Left ventricle myocardium inferior (tissue), 1 donor: ENCODE data around the gene PDPR. TPM values are rescaled to one million over a fixed set of nuclear protein-coding genes. Genes with fewer than 3 reads are reported as not detected.

Experiments used
- DNase-seq: peaks from one replicate; pipeline ENCODE4 v3.0.0-alpha.2; 2020
- H3K27ac ChIP-seq: fragments of 200-600 bp; replicated peaks from 2 replicates; pipeline ENCODE4 v1.8.0; 2021
- H3K27me3 ChIP-seq: fragments of 200-600 bp; 2 replicates; pipeline ENCODE4 v1.8.0; 2021; ENCODE audit warnings: low read depth
- H3K36me3 ChIP-seq: fragments of 200-600 bp; 2 replicates; pipeline ENCODE4 v1.8.0; 2021
- H3K4me1 ChIP-seq: fragments of 200-600 bp; 2 replicates; pipeline ENCODE4 v1.8.0; 2021
- H3K4me3 ChIP-seq: fragments of 200-600 bp; 2 replicates; pipeline ENCODE4 v1.8.0; 2021; ENCODE audit warnings: mild to moderate bottlenecking, moderate library complexity
- H3K9me3 ChIP-seq: fragments of 200-600 bp; replicated peaks from 2 replicates; pipeline ENCODE4 v1.8.0; 2021
- intact Hi-C: fragments of 100-400 bp; cut with micrococcal nuclease; formaldehyde crosslinking; loops from one replicate; pipeline ENCODE4 v1.11.0; 2022
- total RNA-seq: library from RNA; stranded (reverse); fragmentation: NEBNext Ultra II Directional; extraction: Animal tissue kit (Norgen Biotek cat#: 25700); gene quantifications from one replicate; pipeline ENCODE4 v1.2.1, GENCODE V29; 2021
- TF ChIP-seq, protein P1 (sequence below): fragments of 200-600 bp; IDR thresholded peaks from 2 replicates; pipeline ENCODE4 v1.8.0; 2021; ENCODE audit warnings: antibody characterized with exemption, mild to moderate bottlenecking, borderline replicate concordance
- donor health status: DM: no; HTN: yes; CAD: no; lungs with severe emphysema.

Gene PDPR
- total RNA-seq, 1 donor from 2014 or later, result 22.2 TPM

GRCh38 chr16:70159355-70160348 is 45.5 kb downstream of the PDPR start:
- TF ChIP-seq, protein P1, sequence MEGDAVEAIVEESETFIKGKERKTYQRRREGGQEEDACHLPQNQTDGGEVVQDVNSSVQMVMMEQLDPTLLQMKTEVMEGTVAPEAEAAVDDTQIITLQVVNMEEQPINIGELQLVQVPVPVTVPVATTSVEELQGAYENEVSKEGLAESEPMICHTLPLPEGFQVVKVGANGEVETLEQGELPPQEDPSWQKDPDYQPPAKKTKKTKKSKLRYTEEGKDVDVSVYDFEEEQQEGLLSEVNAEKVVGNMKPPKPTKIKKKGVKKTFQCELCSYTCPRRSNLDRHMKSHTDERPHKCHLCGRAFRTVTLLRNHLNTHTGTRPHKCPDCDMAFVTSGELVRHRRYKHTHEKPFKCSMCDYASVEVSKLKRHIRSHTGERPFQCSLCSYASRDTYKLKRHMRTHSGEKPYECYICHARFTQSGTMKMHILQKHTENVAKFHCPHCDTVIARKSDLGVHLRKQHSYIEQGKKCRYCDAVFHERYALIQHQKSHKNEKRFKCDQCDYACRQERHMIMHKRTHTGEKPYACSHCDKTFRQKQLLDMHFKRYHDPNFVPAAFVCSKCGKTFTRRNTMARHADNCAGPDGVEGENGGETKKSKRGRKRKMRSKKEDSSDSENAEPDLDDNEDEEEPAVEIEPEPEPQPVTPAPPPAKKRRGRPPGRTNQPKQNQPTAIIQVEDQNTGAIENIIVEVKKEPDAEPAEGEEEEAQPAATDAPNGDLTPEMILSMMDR, result no peak
- Histone ChIP-seq H3K27ac (no peak overlapping the region), H3K4me1 (no peaks in the 10 kb centered on the region), H3K4me3 (no peak overlapping the region), H3K36me3 (peaks cover 79% of the 10 kb centered on the region), H3K9me3 (no peaks in the 10 kb centered on the region), H3K27me3 (no peaks in the 10 kb centered on the region)
- no peak for DNase-seq
- intact Hi-C loops, result no loop called here

DNA sequence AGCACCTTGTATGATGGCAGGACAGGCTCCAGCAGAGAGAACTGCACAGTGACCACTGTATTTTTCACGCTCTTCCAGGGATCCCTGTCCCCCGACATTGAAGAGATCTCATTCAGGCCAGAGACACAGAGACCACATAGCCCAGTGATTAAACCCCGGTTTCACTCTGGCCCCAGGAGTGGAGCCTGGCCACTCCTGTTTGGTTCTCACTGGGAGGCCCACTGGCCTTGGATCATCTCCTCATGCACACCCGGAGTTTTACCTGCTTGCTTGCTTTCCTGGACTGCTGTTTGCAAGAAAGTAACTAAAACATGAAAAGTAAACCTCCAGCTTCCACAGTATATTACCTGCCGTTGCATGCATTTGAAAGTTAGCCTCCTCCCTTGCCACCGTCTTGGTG is 46.3 kb downstream of the PDPR start:
- Histone ChIP-seq H3K4me3 (no peak overlapping the region), H3K9me3 (no peaks in the 10 kb centered on the region), H3K36me3 (peaks cover 72% of the 10 kb centered on the region), H3K27me3 (no peaks in the 10 kb centered on the region), H3K27ac (no peak overlapping the region), H3K4me1 (no peaks in the 10 kb centered on the region)
- intact Hi-C loops, result no loop called here
- DNase-seq, result no peak
- TF ChIP-seq, protein P1, result no peak

- Histone ChIP-seq H3K36me3 (peaks cover 67% of the 10 kb centered on the region), H3K27me3 (no peaks in the 10 kb centered on the region), H3K4me3 (no peak overlapping the region), H3K27ac (no peak overlapping the region), H3K4me1 (no peaks in the 10 kb centered on the region), H3K9me3 (no peaks in the 10 kb centered on the region)
- intact Hi-C loops, result no loop called here
- TF ChIP-seq, protein P1, result no peak
- no peak for DNase-seq
These were observed 46.7 kb downstream of the PDPR start for GRCh38 chr16:70160821-70161220.

DNA sequence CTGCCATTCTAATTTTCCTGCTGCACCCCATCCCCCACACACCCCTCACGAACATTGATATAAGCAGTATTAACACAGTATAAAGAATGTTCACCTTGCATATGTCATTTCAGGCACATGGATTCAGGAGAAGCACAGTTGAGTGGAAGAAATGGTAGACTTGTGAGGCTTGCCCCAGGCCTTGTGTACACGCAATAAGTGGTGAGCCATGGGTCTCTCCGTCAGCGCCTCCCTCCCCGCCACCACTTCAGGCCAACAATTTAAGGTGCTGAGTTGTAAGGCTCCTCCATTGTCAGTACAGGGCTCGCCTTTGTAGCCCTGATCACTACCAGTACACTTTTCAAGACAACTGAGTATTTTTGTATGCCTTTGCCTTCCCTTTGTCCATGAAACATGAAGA is 47.2 kb downstream of the PDPR start:
- no peak for DNase-seq
- intact Hi-C loops, result no loop called here
- Histone ChIP-seq H3K9me3 (no peaks in the 10 kb centered on the region), H3K4me3 (no peak overlapping the region), H3K27ac (no peak overlapping the region), H3K27me3 (no peaks in the 10 kb centered on the region), H3K4me1 (no peaks in the 10 kb centered on the region), H3K36me3 (peaks cover 62% of the 10 kb centered on the region)
- TF ChIP-seq, protein P1, result no peak

DNA sequence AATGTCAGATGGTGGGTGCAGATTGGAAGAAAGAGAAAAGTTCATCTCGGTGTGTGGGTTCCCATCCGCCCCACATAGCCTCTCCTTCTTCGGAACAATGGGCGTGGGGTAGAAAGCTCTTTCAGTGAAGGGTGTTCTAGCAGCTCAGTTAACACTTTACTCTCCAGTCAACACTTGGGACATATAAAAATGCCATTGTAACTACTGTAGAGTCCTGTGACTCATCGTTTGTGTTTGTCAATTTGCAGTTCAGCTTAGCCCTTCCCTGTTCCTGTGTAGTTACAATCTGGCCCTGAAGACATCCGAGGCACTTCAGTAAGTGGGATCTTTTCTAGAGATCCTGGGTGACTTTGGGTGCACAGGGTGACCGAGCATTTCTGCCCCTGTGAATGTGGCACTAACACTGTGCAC is 47.9 kb downstream of the PDPR start:
- TF ChIP-seq, protein P1, result no peak
- Histone ChIP-seq H3K4me3 (no peak overlapping the region), H3K27ac (no peak overlapping the region), H3K9me3 (no peaks in the 10 kb centered on the region), H3K27me3 (no peaks in the 10 kb centered on the region), H3K36me3 (peaks cover 55% of the 10 kb centered on the region), H3K4me1 (no peaks in the 10 kb centered on the region)
- DNase-seq, result no peak
- intact Hi-C loops, result no loop called here
